Daoy (cell line): Measurements from ENCODE around the gene EXOC3. TPM values are rescaled to one million over a fixed set of nuclear protein-coding genes. Genes with fewer than 3 reads are reported as not detected.

Source experiments
- DNase-seq: peaks from one replicate; pipeline ENCODE4 v3.0.0-alpha.2; 2015; ENCODE audit warnings: low read depth
- total RNA-seq: library from RNA; depleted of rRNA; stranded (reverse); fragments of >200 nt; shearing (Covaris generic); gene quantifications from 2 replicates; pipeline ENCODE4 v1.2.3, GENCODE V29; 2014

EXOC3 gene
- total RNA-seq, 1 experiment from 2014 or later = 35.7 TPM

- no peak for DNase-seq
Measured at GRCh38 chr5:439181-439580, 3.8 kb upstream of the EXOC3 start.

DNA sequence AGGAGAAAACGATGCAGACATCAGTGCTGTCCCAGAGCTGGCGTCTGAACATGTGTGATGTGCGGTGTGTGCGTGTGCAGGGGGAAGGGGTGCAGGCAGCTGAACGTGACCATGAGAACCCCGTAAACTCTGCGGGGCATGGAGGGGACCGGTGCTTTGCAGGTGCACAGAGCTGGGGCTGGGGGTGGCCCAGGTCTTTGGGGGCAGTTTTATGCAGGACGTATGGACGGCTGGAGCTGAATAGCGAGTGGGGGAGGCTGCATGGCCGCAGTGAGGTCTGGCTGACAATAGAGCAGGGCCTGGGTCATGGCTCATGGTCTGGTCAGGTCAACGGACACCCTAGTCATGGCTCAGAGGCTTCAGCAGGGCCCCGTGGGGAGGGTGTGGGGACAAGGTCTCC, 3.3 kb upstream of the EXOC3 start:
- DNase-seq = no peak

DNA sequence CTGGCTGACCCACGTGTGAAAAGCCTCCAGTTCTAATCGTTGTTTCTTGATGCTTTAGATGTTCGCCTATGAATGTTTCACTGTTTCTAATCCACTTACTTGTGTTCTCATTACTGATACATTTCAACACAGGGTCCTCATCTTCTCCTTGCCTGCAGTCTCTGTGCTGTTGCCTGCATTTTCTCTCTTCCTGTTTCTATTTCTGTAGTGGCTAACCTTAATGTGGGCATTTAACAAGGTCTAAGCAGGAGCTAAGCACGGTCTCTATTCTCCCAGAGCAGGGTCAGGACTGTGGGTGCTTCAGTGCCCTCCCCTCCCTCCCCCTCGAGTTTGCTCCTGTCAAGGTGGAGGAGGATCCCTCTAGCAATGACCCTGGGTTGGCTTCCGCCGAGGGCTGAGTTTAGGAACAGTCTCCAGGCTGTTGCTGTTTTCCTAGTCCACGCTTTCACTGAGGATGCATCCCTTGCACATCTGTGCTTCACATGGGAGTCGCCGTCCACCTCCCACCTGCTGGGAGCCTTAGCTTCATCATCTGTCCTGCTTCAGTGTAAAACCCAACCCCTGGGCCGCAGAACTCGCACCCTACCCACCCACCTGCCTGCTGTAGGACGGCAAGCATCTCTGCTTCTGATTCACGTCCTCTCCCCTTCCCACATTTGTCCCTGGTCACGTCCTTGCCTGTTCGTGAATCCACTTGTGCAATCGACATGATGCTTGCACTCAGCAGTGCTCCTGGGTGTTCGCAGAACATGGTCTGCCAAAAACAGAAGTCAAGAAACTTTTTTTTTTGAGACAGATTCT, 2.4 kb upstream of the EXOC3 start:
- DNase-seq = no peak

DNA sequence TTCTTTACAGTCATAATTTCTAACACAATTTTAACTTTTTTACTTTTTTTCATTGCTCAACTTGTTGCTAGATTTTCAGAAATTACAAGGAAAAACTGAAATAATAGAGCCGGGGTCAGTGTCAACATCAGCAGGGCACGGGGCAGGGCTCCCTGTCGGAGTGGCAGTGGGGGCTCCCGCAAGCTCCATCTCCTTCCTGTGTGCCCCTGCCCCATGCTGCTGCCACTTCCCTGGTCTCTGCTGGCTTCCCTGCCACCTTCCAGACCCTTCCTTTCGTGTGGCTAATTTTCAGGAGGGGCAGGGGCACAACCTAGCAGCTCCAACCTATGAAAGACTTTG, 1.0 kb upstream of the EXOC3 start:
- no peak for DNase-seq

DNA sequence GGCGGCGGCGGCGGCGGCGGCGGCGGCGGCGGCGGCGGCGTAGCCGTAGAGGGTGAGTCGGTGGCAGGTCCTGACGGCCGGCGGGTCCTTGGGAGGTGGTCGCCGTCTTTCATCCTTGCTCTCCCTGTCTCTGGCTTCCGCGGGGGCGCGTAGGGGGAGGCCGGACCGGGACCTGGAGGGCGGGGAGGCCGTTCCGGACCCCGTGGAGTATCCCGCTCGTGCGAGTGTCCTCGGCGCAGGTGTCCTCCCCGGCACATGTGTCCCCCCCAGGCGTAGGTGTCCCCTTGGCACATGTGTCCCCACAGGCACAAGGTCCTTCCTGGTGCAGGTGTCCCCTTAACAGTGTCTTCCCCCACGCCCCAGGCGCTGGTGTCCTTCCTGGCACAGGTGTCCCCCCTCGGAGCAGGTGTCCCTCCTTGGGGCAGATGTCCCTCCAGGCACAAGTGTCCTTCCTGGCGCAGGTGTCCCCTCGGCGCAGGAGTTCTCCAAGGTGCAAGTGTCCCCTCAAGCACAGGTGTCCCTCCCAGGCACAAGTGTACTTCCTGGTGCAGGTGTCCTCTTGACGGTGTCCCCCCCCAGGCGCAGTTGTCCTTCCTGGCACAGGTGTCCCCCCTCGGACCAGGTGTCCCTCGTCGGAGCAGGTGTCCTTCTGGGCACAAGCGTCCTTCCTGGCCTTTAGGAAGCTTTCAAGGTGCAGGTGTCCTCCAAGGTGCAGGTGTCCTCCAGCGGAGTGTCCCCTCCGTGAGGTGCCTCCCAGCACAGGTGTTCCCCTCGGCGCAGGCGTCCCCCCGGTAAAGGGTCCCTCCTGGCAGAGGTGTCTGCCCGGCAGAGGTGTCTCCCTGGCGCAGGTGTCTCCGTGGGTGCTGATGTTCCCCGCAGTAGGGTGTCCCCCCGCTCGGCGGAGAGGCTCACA, 519 bp downstream of the EXOC3 start:
- DNase-seq = no peak

DNA sequence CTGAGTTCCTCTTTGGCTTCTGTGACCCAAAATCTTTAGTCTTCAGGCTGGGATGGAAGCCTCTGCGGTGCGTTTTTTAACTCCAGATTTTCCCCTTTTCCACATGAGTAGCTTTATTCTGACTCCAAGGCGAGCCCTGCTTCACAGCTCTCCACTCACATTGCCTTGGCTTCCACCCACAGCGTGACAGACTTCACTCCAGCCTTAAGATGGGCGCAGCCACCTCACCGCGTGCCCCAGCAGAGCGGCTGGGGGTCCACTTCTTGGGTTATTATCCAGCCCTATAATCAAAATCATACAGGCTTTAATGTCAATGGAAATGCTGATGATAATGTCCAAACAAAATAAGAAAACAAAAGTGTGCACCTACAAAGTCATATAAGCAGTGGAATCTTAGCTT, 1.2 kb downstream of the EXOC3 start:
- no peak for DNase-seq

- no peak for DNase-seq
Measured at GRCh38 chr5:445591-445990, 2.6 kb downstream of the EXOC3 start.

- DNase-seq = no peak
Measured at GRCh38 chr5:446066-446882, 3.3 kb downstream of the EXOC3 start.

GRCh38 chr5:446883-447263, 3.9 kb downstream of the EXOC3 start:
- no peak for DNase-seq

- no peak for DNase-seq
Measured at GRCh38 chr5:447501-447900, 4.5 kb downstream of the EXOC3 start.

DNA sequence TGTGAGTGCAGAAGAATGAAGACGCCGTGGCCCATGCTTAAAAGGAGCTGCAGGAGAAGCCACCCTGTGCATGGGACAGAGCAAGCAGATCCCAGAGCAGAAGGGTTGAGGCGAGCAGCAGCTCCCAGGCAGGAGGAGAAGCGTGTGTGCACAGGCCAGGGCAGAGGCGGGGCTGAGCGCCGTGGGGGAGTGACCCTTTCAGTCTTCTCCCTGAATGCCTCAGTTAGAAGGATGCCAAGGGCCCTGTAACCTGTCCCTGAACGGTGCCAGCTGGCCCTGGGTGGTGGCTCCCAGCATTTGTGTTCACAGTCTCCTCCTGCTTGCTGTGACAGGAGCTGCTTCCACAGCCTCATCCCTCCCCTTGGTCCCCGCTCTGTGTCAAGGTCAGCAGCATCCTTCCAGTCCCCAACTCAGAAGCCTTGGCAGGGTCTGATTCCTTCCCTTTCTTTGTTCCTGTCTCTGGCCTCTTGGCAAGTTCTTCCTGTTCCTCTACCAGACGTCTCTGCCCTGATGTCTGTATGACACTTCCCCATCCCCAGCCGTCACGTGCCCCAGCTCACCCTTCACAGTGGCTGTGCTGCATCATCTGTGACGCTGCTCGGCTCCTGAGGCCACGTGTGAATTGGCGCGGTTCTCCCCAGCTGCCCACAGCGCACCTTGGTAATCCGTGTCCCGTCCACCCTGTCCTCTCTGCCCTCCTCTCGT, 5.2 kb downstream of the EXOC3 start:
- DNase-seq = no peak

DNA sequence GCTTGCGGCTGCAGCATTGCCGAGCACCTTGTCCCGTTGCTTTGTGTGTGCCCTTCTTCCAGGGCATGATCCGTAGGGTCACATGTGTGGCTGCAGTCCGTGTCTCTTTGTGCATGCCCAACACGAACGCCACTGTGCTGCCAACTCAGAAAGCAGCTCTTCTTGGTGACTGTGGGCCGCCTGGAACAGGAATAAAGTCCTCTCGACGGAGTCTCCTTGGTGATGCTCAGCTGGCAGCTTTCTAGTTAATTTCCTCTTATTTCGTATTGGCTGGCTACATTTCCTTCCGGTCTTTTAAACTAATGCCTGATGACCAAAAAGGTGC, 5.8 kb downstream of the EXOC3 start:
- DNase-seq = no peak

DNA sequence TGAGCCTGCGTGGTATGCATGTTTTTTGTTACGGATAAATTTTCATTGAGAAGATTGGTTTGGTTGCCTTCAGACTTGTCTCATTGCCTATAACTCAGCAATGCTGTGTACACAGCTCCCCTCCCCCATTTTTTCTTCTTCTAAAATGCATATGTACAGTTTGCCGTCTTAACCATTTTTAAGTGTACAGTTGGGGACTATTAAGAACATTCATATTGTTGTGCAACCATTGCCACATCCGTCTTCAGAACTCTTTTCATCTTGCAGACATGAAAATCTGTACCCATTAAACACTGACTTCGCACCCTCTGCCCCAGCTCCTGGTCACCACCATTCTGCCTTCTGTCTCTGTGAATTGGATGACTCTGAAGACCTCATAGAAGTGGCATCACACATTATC, 6.2 kb downstream of the EXOC3 start:
- DNase-seq = no peak

DNA sequence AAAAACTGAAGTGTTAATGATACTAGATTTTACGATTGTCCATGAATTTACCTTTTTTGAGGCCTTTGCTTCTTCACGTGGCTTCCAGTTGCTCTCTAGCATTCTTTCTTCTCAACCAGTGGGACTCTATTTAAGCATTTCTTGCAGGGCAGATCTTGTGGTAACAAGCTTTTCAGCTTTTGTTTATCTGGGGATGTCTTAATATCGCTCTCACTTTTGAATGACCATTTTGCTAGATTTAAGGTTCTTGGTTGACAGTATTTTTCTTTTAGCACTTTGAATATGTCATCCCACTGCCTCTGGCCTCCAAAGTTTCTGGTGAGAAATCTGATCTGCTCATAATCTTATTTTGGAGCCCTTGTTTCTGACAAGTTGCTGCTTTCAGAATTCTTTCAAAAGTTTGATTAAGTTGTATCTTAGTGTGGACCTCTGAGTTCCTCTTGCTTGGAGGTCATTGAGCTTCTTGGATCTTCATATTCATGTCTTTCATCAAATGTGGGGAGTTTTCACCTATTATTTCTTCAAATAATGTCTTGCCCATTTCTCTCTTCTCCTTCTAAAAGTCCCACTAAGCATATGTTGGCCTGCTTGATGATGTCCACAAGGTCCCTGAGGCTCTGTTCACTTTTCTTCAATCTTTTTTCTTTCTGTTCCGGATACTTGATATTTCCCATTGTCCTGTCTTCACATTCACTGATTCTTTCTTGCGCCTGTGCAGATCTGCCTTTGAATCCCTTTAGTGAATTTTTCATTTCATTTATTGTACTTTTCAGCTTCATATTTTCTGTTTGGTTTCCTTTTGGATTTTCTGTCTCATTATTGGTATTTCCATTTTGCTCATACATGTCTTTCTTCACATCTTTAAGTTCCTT, 8.8 kb downstream of the EXOC3 start:
- no peak for DNase-seq

DNA sequence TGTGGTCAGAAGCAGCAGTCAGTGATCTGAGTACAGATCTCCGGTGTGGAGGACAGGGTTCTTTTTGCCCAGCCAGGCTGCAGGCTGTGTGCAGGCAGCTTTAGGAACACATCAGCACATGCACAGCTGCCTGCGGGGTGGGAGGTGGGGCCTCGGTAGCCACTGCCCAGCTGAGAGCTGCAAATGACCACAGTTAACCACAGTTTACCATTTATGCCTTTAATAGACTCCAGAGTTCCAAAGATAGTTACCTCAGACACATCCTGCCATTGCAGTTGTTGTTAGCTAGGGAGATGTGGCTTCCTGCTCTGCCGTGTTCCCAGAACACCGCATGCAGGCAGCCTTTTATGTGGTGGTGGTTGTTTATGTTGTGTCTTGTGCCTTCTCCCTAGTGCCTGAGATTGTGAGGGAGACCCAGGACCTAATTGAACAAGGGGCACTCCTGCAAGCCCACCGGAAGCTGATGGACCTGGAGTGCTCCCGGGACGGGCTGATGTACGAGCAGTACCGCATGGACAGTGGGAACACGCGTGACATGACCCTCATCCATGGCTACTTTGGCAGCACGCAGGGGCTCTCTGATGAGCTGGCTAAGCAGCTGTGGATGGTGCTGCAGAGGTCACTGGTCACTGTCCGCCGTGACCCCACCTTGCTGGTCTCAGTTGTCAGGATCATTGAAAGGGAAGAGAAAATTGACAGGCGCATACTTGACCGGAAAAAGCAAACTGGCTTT, 10.2 kb downstream of the EXOC3 start:
- DNase-seq = no peak

- no peak for DNase-seq
Measured at GRCh38 chr5:453725-454481, 10.9 kb downstream of the EXOC3 start.

GRCh38 chr5:454936-455335, 12.0 kb downstream of the EXOC3 start:
- no peak for DNase-seq

GRCh38 chr5:455806-456205, 12.8 kb downstream of the EXOC3 start:
- no peak for DNase-seq
